PC-3 (cell line): ENCODE measurements around the gene CCDC60.

Source experiments
- CTCF ChIP-seq: fragments of 300-600 bp; sonication (generic); conservative IDR thresholded peaks from 2 replicates; pipeline ENCODE4 v1.5.1; 2017; ENCODE audit warnings: antibody characterized with exemption, low read depth, mild to moderate bottlenecking, low read length
- EZH2phosphoT487 ChIP-seq: fragments of 300-600 bp; sonication (generic); IDR thresholded peaks from 2 replicates; pipeline ENCODE4 v1.6.1; 2018; ENCODE audit warnings: mild to moderate bottlenecking, antibody characterized with exemption, low read length, borderline replicate concordance

- TF ChIP-seq CTCF (no peak), EZH2phosphoT487 (no peak)
These were observed 242.4 kb downstream of the CCDC60 start for GRCh38 chr12:119576915-119577314.
